H1 (cell line): ENCODE results near the gene ZNF414.

Experiments
- BACH1 ChIP-seq: IDR thresholded peaks from 2 replicates; pipeline ENCODE4 v1.6.1; 2012; ENCODE audit warnings: low read length, improper control_type of control experiment
- CEBPB ChIP-seq: IDR thresholded peaks from 2 replicates; pipeline ENCODE4 v1.6.1; 2012; ENCODE audit warnings: low read depth, low read length
- CHD1 ChIP-seq: IDR thresholded peaks from 2 replicates; pipeline ENCODE4 v1.6.1; 2012; ENCODE audit warnings: low read depth, low read length, improper control_type of control experiment
- CHD2 ChIP-seq: IDR thresholded peaks from 2 replicates; pipeline ENCODE4 v1.6.1; 2012; ENCODE audit warnings: low read length, improper control_type of control experiment
- CTCF ChIP-seq, 3 experiments: IDR thresholded peaks; 1 replicate in 2 of 3; 2 replicates in 1 of 3; pipeline versions ENCODE4 v1.5.1 to v1.6.1; 2011; ENCODE audit warnings: low read length in 3 of 3, mild to moderate bottlenecking in 3 of 3, inconsistent platforms in 2 of 3, low read depth in 1 of 3, moderate library complexity in 1 of 3; ENCODE audit not compliant: insufficient read depth in 1 of 3; ENCODE audit errors: control extremely low read depth in 1 of 3
- EP300 ChIP-seq, 2 experiments: IDR thresholded peaks; 1 replicate in 1 of 2; 2 replicates in 1 of 2; pipeline ENCODE4 v1.6.1; 2011 to 2012; ENCODE audit warnings: low read depth in 2 of 2, low read length in 2 of 2, mild to moderate bottlenecking in 2 of 2, borderline replicate concordance in 1 of 2, inconsistent platforms in 1 of 2, moderate library complexity in 1 of 2
- EZH2 ChIP-seq: fragments of 200-600 bp; sonication (generic); IDR thresholded peaks from 2 replicates; pipeline ENCODE4 v1.7.1; 2012; ENCODE audit warnings: low read depth, mild to moderate bottlenecking, moderate library complexity, low read length, inconsistent platforms; ENCODE audit not compliant: severe bottlenecking
- GABPA ChIP-seq: IDR thresholded peaks from 2 replicates; pipeline ENCODE4 v1.6.1; 2011; ENCODE audit warnings: mild to moderate bottlenecking, low read length, moderate library complexity, borderline replicate concordance; ENCODE audit not compliant: insufficient read depth
- GTF2F1 ChIP-seq: IDR thresholded peaks from 2 replicates; pipeline ENCODE4 v1.6.1; 2012; ENCODE audit warnings: low read depth, low read length, improper control_type of control experiment, borderline replicate concordance
- POLR2A ChIP-seq, 2 experiments: IDR thresholded peaks; 1 replicate in 1 of 2; 2 replicates in 1 of 2; pipeline ENCODE4 v1.6.1; 2011; ENCODE audit warnings: low read depth in 2 of 2, low read length in 2 of 2, mild to moderate bottlenecking in 2 of 2; ENCODE audit errors: control extremely low read depth in 1 of 2
- RAD21 ChIP-seq, 2 experiments: IDR thresholded peaks in 1 of 2; conservative IDR thresholded peaks in 1 of 2; 2 replicates each; pipeline ENCODE4 v1.6.1; 2011; ENCODE audit warnings: low read depth in 2 of 2, low read length in 2 of 2, improper control_type of control experiment in 1 of 2, inconsistent platforms in 1 of 2, mild to moderate bottlenecking in 1 of 2, moderate library complexity in 1 of 2
- SP1 ChIP-seq: IDR thresholded peaks from 2 replicates; pipeline ENCODE4 v1.6.1; 2011; ENCODE audit warnings: low read depth, low read length

DNA sequence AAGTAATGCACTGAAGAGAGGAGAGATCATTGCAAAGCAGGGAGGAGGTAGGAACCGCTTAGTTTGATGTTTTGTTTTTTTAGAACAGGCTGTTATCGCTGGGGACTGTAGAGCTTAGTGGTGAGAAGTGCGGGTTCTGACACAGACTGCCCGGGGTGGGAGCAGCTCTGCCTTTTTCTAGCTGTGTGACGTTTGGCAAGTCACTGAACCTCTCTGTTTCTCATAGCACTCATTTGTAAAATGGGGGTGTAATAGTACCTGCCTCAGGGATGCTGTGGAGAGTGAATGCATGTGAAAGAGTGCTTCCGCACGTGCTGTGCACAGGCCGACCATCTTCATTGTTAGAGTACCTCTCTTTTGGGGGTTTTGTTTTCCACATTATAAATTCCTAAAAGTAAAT is 30.8 kb downstream of the ZNF414 start:
- TF ChIP-seq CTCF (IDR thresholded peaks at IDR 0.05; ENCODE audit: control extremely low read depth in 1 of 3, insufficient read depth in 1 of 3, low read depth in 1 of 3, low read length in 3 of 3) (no peak), POLR2A (IDR thresholded peaks at IDR 0.05; ENCODE audit: control extremely low read depth in 1 of 2, low read depth in 2 of 2, low read length in 2 of 2) (no peak), EZH2 (no peak), GTF2F1 (no peak), GABPA (no peak), BACH1 (no peak), SP1 (no peak), RAD21 (IDR thresholded peaks at IDR 0.05 in 1 of 2, conservative IDR thresholded peaks at IDR 0.05 in 1 of 2; ENCODE audit: low read depth in 2 of 2, low read length in 2 of 2) (no peak), EP300 (IDR thresholded peaks at IDR 0.05; ENCODE audit: borderline replicate concordance in 1 of 2, low read depth in 2 of 2, low read length in 2 of 2) (no peak), CEBPB (no peak), CHD2 (no peak), CHD1 (no peak)
